Ishikawa (cell line): ENCODE results near the gene FAF2.

Experiments used
- CEBPB ChIP-seq: IDR thresholded peaks from 2 replicates; pipeline ENCODE4 v1.6.1; 2012
- CREB1 ChIP-seq: IDR thresholded peaks from 2 replicates; pipeline ENCODE4 v1.6.1; 2012; ENCODE audit warnings: low read depth
- EGR1 ChIP-seq: IDR thresholded peaks from 2 replicates; pipeline ENCODE4 v1.6.1; 2012
- EP300 ChIP-seq: IDR thresholded peaks from 2 replicates; pipeline ENCODE4 v1.6.1; 2012; ENCODE audit warnings: borderline replicate concordance
- FOXM1 ChIP-seq: IDR thresholded peaks from 2 replicates; pipeline ENCODE4 v1.6.1; 2012; ENCODE audit warnings: low read depth, borderline replicate concordance
- MAX ChIP-seq: IDR thresholded peaks from 2 replicates; pipeline ENCODE4 v1.6.1; 2012
- NFIC ChIP-seq: IDR thresholded peaks from 2 replicates; pipeline ENCODE4 v1.6.1; 2012
- RAD21 ChIP-seq: IDR thresholded peaks from 2 replicates; pipeline ENCODE4 v1.6.1; 2012; ENCODE audit warnings: low read depth
- TAF1 ChIP-seq: IDR thresholded peaks from 2 replicates; pipeline ENCODE4 v1.6.1; 2012; ENCODE audit warnings: low read depth, mild to moderate bottlenecking
- TCF12 ChIP-seq: IDR thresholded peaks from 2 replicates; pipeline ENCODE4 v1.6.1; 2012; ENCODE audit warnings: low read depth
- TEAD4 ChIP-seq: IDR thresholded peaks from 2 replicates; pipeline ENCODE4 v1.6.1; 2012
- YY1 ChIP-seq: IDR thresholded peaks from 2 replicates; pipeline ENCODE4 v1.6.1; 2012; ENCODE audit warnings: low read depth
- ZBTB7A ChIP-seq: IDR thresholded peaks from 2 replicates; pipeline ENCODE4 v1.6.1; 2012; ENCODE audit warnings: low read depth
- TF ChIP-seq, protein P1 (sequence below): IDR thresholded peaks from 2 replicates; pipeline ENCODE4 v1.6.1; 2012; ENCODE audit warnings: low read depth, mild to moderate bottlenecking
- TF ChIP-seq, protein P2 (sequence below): IDR thresholded peaks from 2 replicates; pipeline ENCODE4 v1.6.1; 2012

The FAF2 gene

GRCh38 chr5:176545737-176546509 lies 97.7 kb downstream of the FAF2 start:
- no peak for TF ChIP-seq MAX
- TF ChIP-seq CREB1 = no peak
- no peak for TF ChIP-seq FOXM1
- TF ChIP-seq, protein P1, sequence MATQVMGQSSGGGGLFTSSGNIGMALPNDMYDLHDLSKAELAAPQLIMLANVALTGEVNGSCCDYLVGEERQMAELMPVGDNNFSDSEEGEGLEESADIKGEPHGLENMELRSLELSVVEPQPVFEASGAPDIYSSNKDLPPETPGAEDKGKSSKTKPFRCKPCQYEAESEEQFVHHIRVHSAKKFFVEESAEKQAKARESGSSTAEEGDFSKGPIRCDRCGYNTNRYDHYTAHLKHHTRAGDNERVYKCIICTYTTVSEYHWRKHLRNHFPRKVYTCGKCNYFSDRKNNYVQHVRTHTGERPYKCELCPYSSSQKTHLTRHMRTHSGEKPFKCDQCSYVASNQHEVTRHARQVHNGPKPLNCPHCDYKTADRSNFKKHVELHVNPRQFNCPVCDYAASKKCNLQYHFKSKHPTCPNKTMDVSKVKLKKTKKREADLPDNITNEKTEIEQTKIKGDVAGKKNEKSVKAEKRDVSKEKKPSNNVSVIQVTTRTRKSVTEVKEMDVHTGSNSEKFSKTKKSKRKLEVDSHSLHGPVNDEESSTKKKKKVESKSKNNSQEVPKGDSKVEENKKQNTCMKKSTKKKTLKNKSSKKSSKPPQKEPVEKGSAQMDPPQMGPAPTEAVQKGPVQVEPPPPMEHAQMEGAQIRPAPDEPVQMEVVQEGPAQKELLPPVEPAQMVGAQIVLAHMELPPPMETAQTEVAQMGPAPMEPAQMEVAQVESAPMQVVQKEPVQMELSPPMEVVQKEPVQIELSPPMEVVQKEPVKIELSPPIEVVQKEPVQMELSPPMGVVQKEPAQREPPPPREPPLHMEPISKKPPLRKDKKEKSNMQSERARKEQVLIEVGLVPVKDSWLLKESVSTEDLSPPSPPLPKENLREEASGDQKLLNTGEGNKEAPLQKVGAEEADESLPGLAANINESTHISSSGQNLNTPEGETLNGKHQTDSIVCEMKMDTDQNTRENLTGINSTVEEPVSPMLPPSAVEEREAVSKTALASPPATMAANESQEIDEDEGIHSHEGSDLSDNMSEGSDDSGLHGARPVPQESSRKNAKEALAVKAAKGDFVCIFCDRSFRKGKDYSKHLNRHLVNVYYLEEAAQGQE = no peak
- TF ChIP-seq TEAD4 = no peak
- no peak for TF ChIP-seq TAF1
- no peak for TF ChIP-seq CEBPB
- TF ChIP-seq RAD21 = no peak
- no peak for TF ChIP-seq YY1
- TF ChIP-seq ZBTB7A = no peak
- TF ChIP-seq NFIC = no peak
- no peak for TF ChIP-seq EGR1
- TF ChIP-seq EP300 = no peak

DNA sequence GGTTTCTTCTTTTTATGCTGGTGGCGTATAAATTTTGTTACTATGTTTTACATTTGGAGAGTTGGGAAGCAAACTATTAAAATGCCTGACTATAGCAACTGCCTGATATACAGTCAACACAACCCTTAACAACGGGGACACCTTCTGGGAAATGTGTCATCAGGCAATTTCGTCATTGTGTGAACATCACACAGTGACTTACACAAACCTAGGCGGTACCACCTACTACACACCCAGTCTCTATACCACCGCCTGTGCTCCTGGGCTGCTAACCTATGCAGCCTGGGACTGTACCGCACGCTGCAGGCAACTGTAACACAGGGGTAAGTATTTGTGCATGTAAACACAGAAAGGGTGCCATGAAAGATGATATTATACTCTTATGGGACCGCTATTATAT lies 99.6 kb downstream of the FAF2 start:
- TF ChIP-seq TCF12 (no peak), RAD21 (no peak), TAF1 (no peak)
- TF ChIP-seq, protein P1 = no peak

DNA sequence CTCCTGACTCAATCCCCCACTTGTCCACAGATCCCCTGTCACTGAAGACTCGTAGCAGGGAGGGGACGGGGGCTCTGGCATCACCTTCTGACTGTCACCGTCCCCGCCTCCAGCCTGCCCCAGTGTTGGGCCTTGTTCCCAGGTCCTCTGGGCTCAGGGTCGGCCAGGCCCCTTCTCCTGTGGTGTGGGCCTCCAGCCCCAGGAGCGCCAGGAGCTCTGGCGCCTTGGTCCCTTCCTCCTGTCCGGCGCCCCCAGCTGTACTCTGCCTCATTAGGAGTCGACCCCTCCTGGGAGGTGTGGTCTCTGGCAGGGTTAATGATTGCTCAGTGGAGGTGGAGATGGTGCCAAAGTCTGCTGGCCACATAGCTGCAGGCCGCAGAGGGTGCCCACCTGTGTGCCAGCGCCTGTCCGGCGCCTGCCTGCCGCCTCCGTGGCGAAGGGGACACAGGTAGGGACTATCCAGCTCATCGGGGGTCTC lies 100.8 kb downstream of the FAF2 start, which contains the start of gene CDHR2:
Gene CDHR2, plus strand, starts transcription at position 376 of the 478 bp plus-strand sequence. CDS start 16,011 bp downstream, outside the sequence.
- TF ChIP-seq CREB1 = no peak
- TF ChIP-seq TAF1 = no peak
- no peak for TF ChIP-seq EGR1
- TF ChIP-seq RAD21 = no peak
- no peak for TF ChIP-seq CEBPB
- no peak for TF ChIP-seq NFIC
- TF ChIP-seq, protein P1 = no peak
- TF ChIP-seq, protein P2, sequence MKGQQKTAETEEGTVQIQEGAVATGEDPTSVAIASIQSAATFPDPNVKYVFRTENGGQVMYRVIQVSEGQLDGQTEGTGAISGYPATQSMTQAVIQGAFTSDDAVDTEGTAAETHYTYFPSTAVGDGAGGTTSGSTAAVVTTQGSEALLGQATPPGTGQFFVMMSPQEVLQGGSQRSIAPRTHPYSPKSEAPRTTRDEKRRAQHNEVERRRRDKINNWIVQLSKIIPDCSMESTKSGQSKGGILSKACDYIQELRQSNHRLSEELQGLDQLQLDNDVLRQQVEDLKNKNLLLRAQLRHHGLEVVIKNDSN = no peak
- TF ChIP-seq FOXM1 = no peak
- no peak for TF ChIP-seq YY1
- TF ChIP-seq ZBTB7A = no peak
- TF ChIP-seq MAX = no peak
- no peak for TF ChIP-seq TCF12
- TF ChIP-seq TEAD4 = no peak
- TF ChIP-seq EP300 = no peak

DNA sequence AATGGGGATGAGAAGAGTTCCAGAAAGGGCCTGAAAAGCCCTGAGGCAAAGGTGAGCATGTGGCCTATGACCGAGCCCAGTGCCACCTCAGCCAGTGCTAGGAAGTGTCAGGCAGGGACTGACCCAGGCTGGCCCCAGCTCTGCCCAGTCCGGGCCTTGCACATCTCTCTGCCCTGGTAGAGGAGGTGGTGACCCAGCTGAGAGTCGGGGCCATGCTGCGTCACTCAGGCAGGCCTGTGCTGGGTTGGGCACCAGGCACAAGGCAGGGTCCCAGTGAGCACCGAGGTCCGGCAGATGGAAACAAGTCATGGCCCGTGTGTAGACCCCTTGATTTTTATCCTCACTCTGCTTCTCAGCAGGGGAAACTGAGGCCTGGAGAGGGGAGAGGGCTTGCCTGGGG lies 101.7 kb downstream of the FAF2 start:
- TF ChIP-seq ZBTB7A = no peak
- TF ChIP-seq, protein P2 = no peak
- TF ChIP-seq, protein P1 = no peak
- no peak for TF ChIP-seq TEAD4
- TF ChIP-seq TCF12 = no peak
- no peak for TF ChIP-seq YY1
- no peak for TF ChIP-seq MAX
- TF ChIP-seq RAD21 = no peak
- TF ChIP-seq EGR1 = no peak
- no peak for TF ChIP-seq TAF1
- no peak for TF ChIP-seq EP300
